H1 (cell line): ENCODE data around the gene SNRNP70. TPM values are rescaled to one million over a fixed set of nuclear protein-coding genes. Genes with fewer than 3 reads are reported as not detected.

Source experiments
- NANOG ChIP-seq: IDR thresholded peaks from 2 replicates; pipeline ENCODE4 v1.6.1; 2011; ENCODE audit warnings: low read length, low read depth, mild to moderate bottlenecking, inconsistent platforms; ENCODE audit not compliant: insufficient read depth, poor library complexity, severe bottlenecking
- POLR2A ChIP-seq, 2 experiments: IDR thresholded peaks; 1 replicate in 1 of 2; 2 replicates in 1 of 2; pipeline ENCODE4 v1.6.1; 2011; ENCODE audit warnings: low read depth in 2 of 2, low read length in 2 of 2, mild to moderate bottlenecking in 2 of 2; ENCODE audit errors: control extremely low read depth in 1 of 2
- RFX5 ChIP-seq: IDR thresholded peaks from 2 replicates; pipeline ENCODE4 v1.6.1; 2011; ENCODE audit warnings: low read depth, low read length, improper control_type of control experiment, borderline replicate concordance
- SUZ12 ChIP-seq: fragments of 200-600 bp; sonication (generic); IDR thresholded peaks from 2 replicates; pipeline ENCODE4 v1.6.1; 2012; ENCODE audit warnings: mild to moderate bottlenecking, inconsistent platforms, low read length, moderate library complexity, mixed read lengths
- polyA plus RNA-seq, 7 experiments: library from polyadenylated mRNA; depleted of rRNA in 3 of 7; stranded (reverse) in 5 of 7; unstranded in 2 of 7; fragments of >200 nt in 5 of 7; fragments of 200-250 nt in 2 of 7; gene quantifications; 1 replicate in 5 of 7; 2 replicates in 1 of 7; 4 replicates in 1 of 7; pipeline versions ENCODE4 v1.2.1 to v1.2.3, GENCODE V29; 2011 to 2013; ENCODE audit warnings: missing spikeins in 2 of 7, mixed read lengths in 2 of 7
- total RNA-seq: library from RNA; stranded (reverse); fragmentation: NEBNext Ultra II Directional; extraction: Animal tissue kit (Norgen Biotek cat#: 25700); gene quantifications from 2 replicates; pipeline ENCODE4 v1.2.1, GENCODE V29; 2021

Gene SNRNP70
- total and polyA plus RNA-seq, 2 of the 8 experiments (the other 6 are each of a cell fraction or from before 2014, with no cell fraction given): 231 to 235 TPM

DNA sequence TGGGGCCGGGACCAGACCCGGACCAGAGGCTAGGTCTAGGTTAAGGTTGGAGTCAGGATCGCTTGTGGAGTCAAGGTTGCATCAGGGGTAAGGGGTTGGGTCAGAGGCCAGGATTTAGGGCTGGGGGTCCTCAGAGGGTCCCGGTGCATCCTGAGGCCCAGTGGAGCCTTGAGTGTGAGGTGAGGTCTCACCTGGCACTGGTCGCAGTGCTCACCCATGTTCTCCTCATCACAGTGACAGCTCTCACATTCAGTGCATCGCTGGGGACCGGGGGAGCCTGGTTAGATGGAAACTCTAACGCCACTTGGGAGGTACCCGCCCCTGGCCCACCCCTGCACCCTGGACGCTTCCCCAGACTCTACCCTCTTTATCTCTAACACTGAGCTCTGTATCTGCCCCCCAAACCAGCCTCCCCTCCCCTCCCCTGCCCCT is 66.9 kb downstream of the SNRNP70 start (continued):
- TF ChIP-seq NANOG (no peak), RFX5 (no peak), SUZ12 (no peak), POLR2A (IDR thresholded peaks at IDR 0.05; ENCODE audit: control extremely low read depth in 1 of 2, low read depth in 2 of 2, low read length in 2 of 2) (no peak)
